Endothelial cell (in vitro differentiated cells): ENCODE results near the gene SURF2. TPM values are rescaled to one million over a fixed set of nuclear protein-coding genes. Genes with fewer than 3 reads are reported as not detected.
"Not testable (repeated sequence)": the region's sequence is repeated elsewhere in the genome, so short reads cannot be mapped to it uniquely, and the experiment has no call there.

Source experiments
- DNase-seq: peaks from one replicate; pipeline ENCODE4 v3.0.0; 2021; ENCODE audit warnings: low spot score
- H3K27ac Mint-ChIP-seq: one replicate; pipeline ENCODE4 v1.8.0; 2021; ENCODE audit warnings: mixed read lengths, inconsistent platforms; ENCODE audit not compliant: unreplicated experiment
- H3K27me3 Mint-ChIP-seq: one replicate; pipeline ENCODE4 v1.8.0; 2021; ENCODE audit warnings: mild to moderate bottlenecking, moderate library complexity, mixed read lengths, inconsistent platforms; ENCODE audit not compliant: unreplicated experiment
- H3K36me3 Mint-ChIP-seq: one replicate; pipeline ENCODE4 v1.8.0; 2021; ENCODE audit warnings: mild to moderate bottlenecking, low read depth, mixed read lengths, inconsistent platforms; ENCODE audit not compliant: unreplicated experiment
- H3K4me1 Mint-ChIP-seq: one replicate; pipeline ENCODE4 v1.8.0; 2021; ENCODE audit warnings: mild to moderate bottlenecking, mixed read lengths, inconsistent platforms; ENCODE audit not compliant: unreplicated experiment
- H3K4me3 Mint-ChIP-seq: one replicate; pipeline ENCODE4 v1.8.0; 2021; ENCODE audit warnings: mild to moderate bottlenecking, mixed read lengths, inconsistent platforms; ENCODE audit not compliant: unreplicated experiment
- H3K9me3 Mint-ChIP-seq: one replicate; pipeline ENCODE4 v1.8.0; 2021; ENCODE audit warnings: mixed read lengths, inconsistent platforms; ENCODE audit not compliant: unreplicated experiment
- total RNA-seq: library from RNA; stranded (reverse); fragmentation: NEBNext Ultra II Directional; extraction: Animal tissue kit (Norgen Biotek cat#: 25700); gene quantifications from one replicate; pipeline ENCODE4 v1.2.1, GENCODE V29; 2021; ENCODE audit not compliant: unreplicated experiment
- TF ChIP-seq, protein P1 (sequence below): fragments of 200-600 bp; sonication (generic); IDR thresholded peaks from one replicate; pipeline ENCODE4 v1.5.0; 2021; ENCODE audit warnings: antibody characterized with exemption; ENCODE audit not compliant: unreplicated experiment

Gene SURF2
- total RNA-seq, 1 donor from 2014 or later: 11.9 TPM

DNA sequence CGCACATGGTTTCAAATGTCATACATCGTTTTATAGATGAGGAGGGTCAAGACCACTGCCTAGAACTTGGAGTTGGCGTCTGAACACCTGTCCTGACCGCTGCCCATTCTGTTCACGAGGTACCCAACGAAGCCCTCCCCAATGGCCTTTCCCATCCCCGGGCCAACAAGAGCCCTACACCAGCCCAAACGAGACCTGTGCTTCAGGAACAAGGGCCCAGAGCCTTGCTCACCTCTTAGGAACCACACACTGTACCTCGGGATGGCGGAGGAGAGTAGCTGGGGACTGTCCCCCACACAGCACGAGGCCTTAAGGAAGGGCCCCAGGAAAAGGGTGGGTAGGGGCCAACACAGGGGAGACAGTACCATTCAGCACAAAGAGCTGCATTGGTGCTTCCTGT is 23.3 kb upstream of the SURF2 start:
- H3K27me3 Mint-ChIP-seq: no peaks in the 10 kb centered on the region
- no peaks in the 10 kb centered on the region for H3K9me3 Mint-ChIP-seq
- peaks cover 29% of the 10 kb centered on the region for H3K36me3 Mint-ChIP-seq
- H3K27ac Mint-ChIP-seq: no peak overlapping the region
- TF ChIP-seq, protein P1, sequence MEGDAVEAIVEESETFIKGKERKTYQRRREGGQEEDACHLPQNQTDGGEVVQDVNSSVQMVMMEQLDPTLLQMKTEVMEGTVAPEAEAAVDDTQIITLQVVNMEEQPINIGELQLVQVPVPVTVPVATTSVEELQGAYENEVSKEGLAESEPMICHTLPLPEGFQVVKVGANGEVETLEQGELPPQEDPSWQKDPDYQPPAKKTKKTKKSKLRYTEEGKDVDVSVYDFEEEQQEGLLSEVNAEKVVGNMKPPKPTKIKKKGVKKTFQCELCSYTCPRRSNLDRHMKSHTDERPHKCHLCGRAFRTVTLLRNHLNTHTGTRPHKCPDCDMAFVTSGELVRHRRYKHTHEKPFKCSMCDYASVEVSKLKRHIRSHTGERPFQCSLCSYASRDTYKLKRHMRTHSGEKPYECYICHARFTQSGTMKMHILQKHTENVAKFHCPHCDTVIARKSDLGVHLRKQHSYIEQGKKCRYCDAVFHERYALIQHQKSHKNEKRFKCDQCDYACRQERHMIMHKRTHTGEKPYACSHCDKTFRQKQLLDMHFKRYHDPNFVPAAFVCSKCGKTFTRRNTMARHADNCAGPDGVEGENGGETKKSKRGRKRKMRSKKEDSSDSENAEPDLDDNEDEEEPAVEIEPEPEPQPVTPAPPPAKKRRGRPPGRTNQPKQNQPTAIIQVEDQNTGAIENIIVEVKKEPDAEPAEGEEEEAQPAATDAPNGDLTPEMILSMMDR: no peak
- peaks cover 17% of the 10 kb centered on the region for H3K4me1 Mint-ChIP-seq
- no peak overlapping the region for H3K4me3 Mint-ChIP-seq
- no peak for DNase-seq

DNA sequence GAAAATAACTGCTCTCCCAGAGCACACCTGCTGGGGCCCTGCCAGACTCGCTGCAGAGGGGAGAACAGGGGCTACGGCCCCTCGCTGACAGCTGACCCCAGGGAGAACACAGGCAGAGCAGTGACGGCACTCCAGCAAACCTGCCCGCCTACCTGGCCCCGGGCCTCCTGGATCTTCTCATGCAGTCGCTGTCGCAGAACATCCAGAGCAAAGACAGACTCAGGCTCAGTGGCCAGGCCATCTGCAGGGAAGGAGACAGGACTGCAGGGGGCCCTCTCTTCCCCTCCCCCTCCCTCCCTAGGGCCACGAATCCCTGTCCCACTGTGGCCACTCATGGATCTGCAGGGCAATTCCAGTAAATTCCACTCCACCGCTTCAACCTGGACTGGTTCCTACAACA is 22.8 kb upstream of the SURF2 start:
- H3K27ac Mint-ChIP-seq: no peak overlapping the region
- peaks cover 17% of the 10 kb centered on the region for H3K4me1 Mint-ChIP-seq
- H3K4me3 Mint-ChIP-seq: peak overlapping the region; percentile 59
- TF ChIP-seq, protein P1: no peak
- no peak for DNase-seq
- H3K27me3 Mint-ChIP-seq: no peaks in the 10 kb centered on the region
- peaks cover 29% of the 10 kb centered on the region for H3K36me3 Mint-ChIP-seq
- H3K9me3 Mint-ChIP-seq: no peaks in the 10 kb centered on the region

DNA sequence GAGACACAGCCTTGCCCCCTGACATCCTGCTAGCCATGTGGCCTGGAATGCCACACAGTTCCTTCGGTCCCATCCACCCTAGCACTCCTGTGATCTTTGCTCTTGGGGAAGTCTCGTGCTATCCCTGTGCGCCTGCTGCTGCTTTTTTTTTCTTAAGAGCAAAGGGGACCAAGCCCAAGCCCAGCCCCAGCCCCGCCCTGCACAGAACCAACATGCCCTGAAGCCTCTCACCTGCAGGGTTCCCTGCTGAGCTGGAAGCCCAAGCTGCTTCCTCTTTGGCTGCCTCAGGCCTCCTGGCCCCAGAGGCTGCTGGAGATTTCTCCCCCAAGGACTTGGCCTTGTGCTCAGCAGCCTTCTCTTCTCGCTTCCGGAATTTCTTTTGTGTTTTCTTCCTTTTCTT is 22.2 kb upstream of the SURF2 start:
- H3K4me1 Mint-ChIP-seq: peaks cover 17% of the 10 kb centered on the region
- TF ChIP-seq, protein P1: no peak
- DNase-seq: no peak

DNA sequence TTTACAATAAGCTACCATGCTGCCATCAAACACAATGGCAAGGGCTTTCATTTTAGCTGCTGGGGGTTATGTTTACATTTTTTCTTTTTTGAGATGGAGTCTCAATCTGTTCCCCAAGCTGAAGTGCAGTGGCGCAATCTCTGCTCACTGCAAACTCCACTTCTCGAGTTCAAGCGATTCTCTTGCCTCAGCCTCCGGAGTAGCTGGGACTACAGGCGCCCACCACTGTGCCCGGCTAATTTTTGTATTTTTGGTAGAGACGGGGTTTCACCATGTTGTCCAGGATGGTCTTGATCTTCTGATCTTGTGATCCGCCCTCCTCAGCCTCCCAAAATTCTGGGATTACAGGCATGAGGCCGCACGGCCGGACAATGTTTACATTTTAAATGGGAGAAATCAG is 21.5 kb upstream of the SURF2 start:
- Mint-ChIP-seq H3K36me3 (peaks cover 34% of the 10 kb centered on the region), H3K4me3 (peak overlapping the region; percentile 98), H3K4me1 (peaks cover 17% of the 10 kb centered on the region)
- H3K27ac Mint-ChIP-seq, H3K27me3 Mint-ChIP-seq, H3K9me3 Mint-ChIP-seq, DNase-seq: not testable (repeated sequence)

More for the DNA sequence above, 22.2 kb upstream of the SURF2 start:
- Mint-ChIP-seq H3K27ac (no peak overlapping the region), H3K36me3 (peaks cover 34% of the 10 kb centered on the region), H3K27me3 (peaks cover 4% of the 10 kb centered on the region), H3K4me3 (no peak overlapping the region), H3K9me3 (no peaks in the 10 kb centered on the region)

DNA sequence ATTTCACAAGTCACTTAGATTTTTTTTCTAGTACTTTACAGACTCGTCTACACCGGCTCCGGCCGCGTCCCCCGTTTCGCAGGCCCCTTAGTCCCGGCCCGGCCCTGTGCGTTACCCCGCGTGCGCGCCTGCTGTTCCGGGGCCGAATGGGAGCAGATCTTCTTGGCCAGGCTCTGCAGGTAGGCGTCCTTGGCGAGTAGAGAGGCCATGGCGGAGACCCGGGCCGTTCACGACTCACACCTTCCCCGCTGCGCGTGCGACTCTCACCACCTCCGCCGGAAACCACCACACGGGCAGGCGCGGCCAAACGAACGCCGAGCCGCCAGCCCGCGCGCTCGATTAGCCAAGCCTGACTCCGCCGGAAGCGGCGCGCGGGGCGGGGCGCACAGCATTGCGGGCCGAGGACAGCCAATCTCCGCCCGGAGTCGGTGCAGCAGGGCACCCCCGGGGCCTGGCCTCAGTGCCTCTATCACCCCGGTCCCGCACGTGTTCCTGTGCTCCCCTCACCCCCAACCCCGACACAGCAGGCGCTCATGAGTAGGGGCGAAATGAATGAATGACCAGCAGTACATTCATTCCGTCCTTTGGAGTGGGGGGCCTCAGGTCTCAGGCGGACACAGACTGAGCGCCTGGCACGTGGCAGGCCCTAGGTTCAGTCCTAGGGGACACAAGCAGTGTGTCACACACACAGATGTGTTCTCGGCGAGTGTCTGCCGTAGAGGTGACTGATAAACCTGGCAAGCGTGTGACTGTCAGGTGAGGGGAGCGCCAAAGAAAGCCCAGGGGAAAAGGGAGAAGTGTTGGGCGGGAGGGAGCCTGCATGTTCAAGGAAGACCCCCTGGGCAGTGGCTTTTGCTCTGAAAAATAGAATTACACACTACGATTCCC is 20.2 kb upstream of the SURF2 start, which contains the start of gene SURF6:
TSS of gene SURF6 (minus strand) at position 265 of the 888 bp plus-strand sequence. CDS start at position 209, 56 bp downstream.
- DNase-seq: peak; percentile 89
- Mint-ChIP-seq H3K27me3 (peaks cover 6% of the 10 kb centered on the region), H3K4me1 (peaks cover 20% of the 10 kb centered on the region), H3K27ac (peak within 1 kb of the TSS; percentile 82), H3K36me3 (peaks cover 34% of the 10 kb centered on the region), H3K4me3 (peak within 1 kb of the TSS; percentile 98), H3K9me3 (no peaks in the 10 kb centered on the region)
- TF ChIP-seq, protein P1: no peak
